ENCODE measurements around the gene HMCN2. TPM values are rescaled to one million over a fixed set of nuclear protein-coding genes. Genes with fewer than 3 reads are reported as not detected.

Gene HMCN2
- total RNA-seq, 4 donors from 2014 or later = 1.8 to 46.7 (median 24.4) TPM

DNA sequence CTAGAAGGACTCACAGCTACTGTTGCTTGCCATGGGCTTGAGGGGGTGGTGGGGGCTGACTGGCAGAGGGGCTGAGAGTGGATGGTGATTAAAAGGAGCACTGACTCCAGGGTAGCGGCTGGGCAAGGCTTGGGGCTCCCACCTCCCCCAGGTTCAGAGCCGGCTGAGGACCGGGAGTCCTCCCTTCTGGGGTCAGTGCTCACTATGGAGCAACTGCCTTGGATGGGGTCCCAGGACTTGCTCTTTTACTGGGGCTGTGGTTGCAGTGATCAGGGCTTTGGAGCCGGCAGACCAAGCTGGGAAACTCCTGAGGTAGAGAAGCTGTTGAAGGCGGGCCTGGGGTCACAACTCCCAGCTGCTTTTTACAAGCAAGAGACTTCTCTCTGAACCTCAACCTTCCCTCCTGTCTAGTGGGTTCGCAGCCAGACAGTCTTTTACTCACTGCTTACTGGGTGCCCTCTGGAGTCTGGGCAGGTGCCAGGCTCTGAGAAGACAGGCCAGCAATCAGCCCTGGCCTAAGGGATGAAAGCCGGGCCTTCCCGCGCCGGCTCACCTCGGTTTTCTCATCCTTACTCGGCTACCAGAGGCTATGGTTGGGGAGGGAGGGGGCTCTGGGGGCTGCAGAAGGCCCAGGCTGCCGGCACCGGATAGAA is 178.4 kb downstream of the HMCN2 start:
- Histone ChIP-seq H3K27ac (peak overlapping the region; percentile 87 to 97), H3K27me3 (no peaks in the 10 kb centered on the region), H3K9me3 (no peaks in the 10 kb centered on the region), H3K4me3 (peak overlapping the region in 1 of 2 donors; percentile 63), H3K36me3 (no peaks in the 10 kb centered on the region), H3K4me1 (peaks cover 14 to 16% of the 10 kb centered on the region in 2 donors)
- TF ChIP-seq, protein P1, sequence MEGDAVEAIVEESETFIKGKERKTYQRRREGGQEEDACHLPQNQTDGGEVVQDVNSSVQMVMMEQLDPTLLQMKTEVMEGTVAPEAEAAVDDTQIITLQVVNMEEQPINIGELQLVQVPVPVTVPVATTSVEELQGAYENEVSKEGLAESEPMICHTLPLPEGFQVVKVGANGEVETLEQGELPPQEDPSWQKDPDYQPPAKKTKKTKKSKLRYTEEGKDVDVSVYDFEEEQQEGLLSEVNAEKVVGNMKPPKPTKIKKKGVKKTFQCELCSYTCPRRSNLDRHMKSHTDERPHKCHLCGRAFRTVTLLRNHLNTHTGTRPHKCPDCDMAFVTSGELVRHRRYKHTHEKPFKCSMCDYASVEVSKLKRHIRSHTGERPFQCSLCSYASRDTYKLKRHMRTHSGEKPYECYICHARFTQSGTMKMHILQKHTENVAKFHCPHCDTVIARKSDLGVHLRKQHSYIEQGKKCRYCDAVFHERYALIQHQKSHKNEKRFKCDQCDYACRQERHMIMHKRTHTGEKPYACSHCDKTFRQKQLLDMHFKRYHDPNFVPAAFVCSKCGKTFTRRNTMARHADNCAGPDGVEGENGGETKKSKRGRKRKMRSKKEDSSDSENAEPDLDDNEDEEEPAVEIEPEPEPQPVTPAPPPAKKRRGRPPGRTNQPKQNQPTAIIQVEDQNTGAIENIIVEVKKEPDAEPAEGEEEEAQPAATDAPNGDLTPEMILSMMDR (IDR thresholded peaks at IDR 0.05) = no peak
- TF ChIP-seq POLR2A (IDR thresholded peaks at IDR 0.05) = no peak
- peak; percentile 63 to 69 for DNase-seq
- intact Hi-C loops (cut with DNase I; ENCODE audit: low total_unique reads) = no loop called here

DNA sequence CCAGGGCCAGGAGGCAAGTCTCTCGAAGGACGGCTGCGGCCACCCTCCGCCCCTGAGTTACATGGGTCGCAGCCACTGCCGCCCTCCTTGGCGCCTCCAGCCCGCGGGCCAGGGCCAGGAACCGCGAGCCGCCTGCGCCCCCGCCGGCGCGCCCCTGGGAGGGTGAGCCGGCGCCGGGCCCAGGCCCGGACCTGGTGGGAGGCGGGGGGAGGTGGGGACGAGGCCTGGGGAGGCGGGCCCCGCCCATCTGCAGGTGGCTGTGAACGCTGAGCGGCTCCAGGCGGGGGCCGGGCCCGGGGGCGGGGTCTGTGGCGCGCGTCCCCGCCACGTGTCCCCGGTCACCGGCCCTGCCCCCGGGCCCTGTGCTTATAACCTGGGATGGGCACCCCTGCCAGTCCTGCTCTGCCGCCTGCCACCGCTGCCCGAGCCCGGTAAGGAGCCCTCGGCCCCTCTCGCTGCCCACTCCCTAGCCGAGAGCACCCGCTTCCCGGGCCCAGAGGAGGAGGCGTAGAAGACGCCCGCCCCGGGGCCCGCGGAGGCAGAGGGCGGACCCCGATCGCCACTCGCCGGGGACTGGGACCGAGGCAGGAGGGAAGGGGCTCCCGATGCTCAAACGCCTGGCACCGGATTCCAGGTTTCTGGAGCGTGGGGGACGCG is 179.1 kb downstream of the HMCN2 start, which contains the start of gene ASS1:
ASS1 (plus strand) TSS at position 397 of the 657 bp plus-strand sequence. CDS start 7,268 bp downstream, outside the sequence.
- Histone ChIP-seq H3K27ac (peak within 1 kb of the TSS; percentile 87 to 97), H3K36me3 (no peaks in the 10 kb centered on the region), H3K9me3 (no peaks in the 10 kb centered on the region), H3K27me3 (no peaks in the 10 kb centered on the region), H3K4me3 (peak within 1 kb of the TSS; percentile 46 to 63), H3K4me1 (peaks cover 14 to 16% of the 10 kb centered on the region in 2 donors)
- DNase-seq = peak; percentile 74 to 76
- intact Hi-C loops (cut with DNase I; ENCODE audit: low total_unique reads) = no loop called here
- peak; percentile 42 to 46 for TF ChIP-seq POLR2A (IDR thresholded peaks at IDR 0.05)
- TF ChIP-seq, protein P1 (IDR thresholded peaks at IDR 0.05) = no peak

GRCh38 chr9:130445268-130445983 is 179.9 kb downstream of the HMCN2 start:
- Histone ChIP-seq H3K4me1 (peaks cover 16 to 21% of the 10 kb centered on the region in 2 donors), H3K9me3 (no peaks in the 10 kb centered on the region), H3K4me3 (peak overlapping the region; percentile 46 to 63), H3K27me3 (no peaks in the 10 kb centered on the region), H3K27ac (peak overlapping the region; percentile 87 to 97), H3K36me3 (no peaks in the 10 kb centered on the region)
- intact Hi-C loops (cut with DNase I; ENCODE audit: low total_unique reads) = no loop called here
- no peak for TF ChIP-seq POLR2A (IDR thresholded peaks at IDR 0.05)
- TF ChIP-seq, protein P1 (IDR thresholded peaks at IDR 0.05) = peak in 1 of 4 experiments; percentile 6
- peak; percentile 65 to 69 for DNase-seq

- H3K27ac ChIP-seq = peak overlapping the region; percentile 87 to 97
- H3K9me3 ChIP-seq = no peaks in the 10 kb centered on the region
- TF ChIP-seq, protein P1 (IDR thresholded peaks at IDR 0.05) = peak in 1 of 4 experiments; percentile 9
- peak in 1 of 2 donors; percentile 44 for TF ChIP-seq POLR2A (IDR thresholded peaks at IDR 0.05)
- peak; percentile 97 for DNase-seq
- no peaks in the 10 kb centered on the region for H3K36me3 ChIP-seq
- H3K27me3 ChIP-seq = no peaks in the 10 kb centered on the region
- H3K4me1 ChIP-seq = peaks cover 19 to 29% of the 10 kb centered on the region in 2 donors
- intact Hi-C loops (cut with DNase I; ENCODE audit: low total_unique reads) = no loop called here
- H3K4me3 ChIP-seq = peak overlapping the region; percentile 46 to 63
Measured at GRCh38 chr9:130446101-130446861, 180.7 kb downstream of the HMCN2 start.

Measured in uterus (tissue), 4 donors.